Peyer's patch (tissue), 4 donors: ENCODE measurements around the gene C10orf71.

Experiments used
- POLR2A ChIP-seq, 2 donors: fragments of 450-650 bp; IDR thresholded peaks; one replicate each; pipeline ENCODE4 v1.5.1; 2017; ENCODE audit warnings: antibody characterized with exemption in 2 of 2, mild to moderate bottlenecking in 2 of 2, moderate library complexity in 2 of 2
- TF ChIP-seq, protein P1 (sequence below), 6 experiments: fragments of 450-650 bp in 4 of 6; fragments of 200-600 bp in 2 of 6; sonication (generic) in 1 of 6; IDR thresholded peaks; one replicate each; pipeline ENCODE4 v1.5.1; 2017 to 2019; ENCODE audit warnings: antibody characterized with exemption in 6 of 6, mild to moderate bottlenecking in 3 of 6, moderate library complexity in 1 of 6

- TF ChIP-seq, protein P1, sequence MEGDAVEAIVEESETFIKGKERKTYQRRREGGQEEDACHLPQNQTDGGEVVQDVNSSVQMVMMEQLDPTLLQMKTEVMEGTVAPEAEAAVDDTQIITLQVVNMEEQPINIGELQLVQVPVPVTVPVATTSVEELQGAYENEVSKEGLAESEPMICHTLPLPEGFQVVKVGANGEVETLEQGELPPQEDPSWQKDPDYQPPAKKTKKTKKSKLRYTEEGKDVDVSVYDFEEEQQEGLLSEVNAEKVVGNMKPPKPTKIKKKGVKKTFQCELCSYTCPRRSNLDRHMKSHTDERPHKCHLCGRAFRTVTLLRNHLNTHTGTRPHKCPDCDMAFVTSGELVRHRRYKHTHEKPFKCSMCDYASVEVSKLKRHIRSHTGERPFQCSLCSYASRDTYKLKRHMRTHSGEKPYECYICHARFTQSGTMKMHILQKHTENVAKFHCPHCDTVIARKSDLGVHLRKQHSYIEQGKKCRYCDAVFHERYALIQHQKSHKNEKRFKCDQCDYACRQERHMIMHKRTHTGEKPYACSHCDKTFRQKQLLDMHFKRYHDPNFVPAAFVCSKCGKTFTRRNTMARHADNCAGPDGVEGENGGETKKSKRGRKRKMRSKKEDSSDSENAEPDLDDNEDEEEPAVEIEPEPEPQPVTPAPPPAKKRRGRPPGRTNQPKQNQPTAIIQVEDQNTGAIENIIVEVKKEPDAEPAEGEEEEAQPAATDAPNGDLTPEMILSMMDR (IDR thresholded peaks at IDR 0.05), result no peak
- no peak for TF ChIP-seq POLR2A (IDR thresholded peaks at IDR 0.05)
Observed at GRCh38 chr10:49258350-49258683, 40.7 kb upstream of the C10orf71 start.
